ENCODE results near the gene CSN2.
A peak's percentile ranks its signal among the peaks of the same experiment; 100 is the strongest.
"Not testable (repeated sequence)": the region's sequence is repeated elsewhere in the genome, so short reads cannot be mapped to it uniquely, and the experiment has no call there.

The CSN2 gene

DNA sequence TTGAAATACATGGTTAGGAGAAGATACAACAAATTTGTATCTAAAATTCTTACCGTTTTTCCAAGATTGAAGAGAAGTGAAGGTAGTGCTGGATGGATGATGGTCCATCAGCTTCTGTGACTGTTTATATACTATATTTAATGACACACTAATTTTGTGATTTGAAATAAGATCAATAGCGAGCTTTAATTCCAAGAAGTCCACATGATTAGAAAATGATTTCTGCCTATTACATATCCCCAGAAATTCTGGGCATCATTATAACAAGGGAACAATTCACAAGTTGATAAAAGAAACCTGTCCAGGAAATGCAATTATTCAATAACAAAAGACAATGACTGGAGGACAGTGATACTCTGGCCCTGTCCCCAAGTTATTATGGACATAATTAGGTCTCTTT lies at the start of gene CSN2:
Gene CSN2 (minus strand): TSS at position 101 of the 400 bp plus-strand sequence. CDS start 4,733 bp downstream, outside the sequence.
- DNase-seq = no peak

- DNase-seq = no peak
These were observed 43.2 kb upstream of the CSN2 start for GRCh38 chr4:70008771-70009170.

GRCh38 chr4:70002507-70002906 lies 37.0 kb upstream of the CSN2 start:
- no peak for DNase-seq

DNA sequence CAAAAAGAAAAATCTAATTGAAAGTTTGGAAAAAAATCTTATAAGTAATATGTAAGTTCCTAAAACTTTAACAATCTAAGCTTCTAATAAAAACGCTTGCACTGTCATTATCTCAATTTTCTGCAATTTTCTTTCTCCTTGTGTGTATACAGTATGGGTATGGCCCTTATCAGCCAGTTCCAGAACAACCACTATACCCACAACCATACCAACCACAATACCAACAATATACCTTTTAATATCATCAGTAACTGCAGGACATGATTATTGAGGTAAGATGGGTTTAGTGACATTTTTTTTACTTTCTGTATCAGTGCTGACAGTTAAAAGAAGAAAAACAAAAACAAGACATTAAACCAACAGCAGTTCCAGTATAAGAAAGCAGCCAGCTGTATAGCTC lies 35.2 kb upstream of the CSN2 start:
- no peak for DNase-seq

- DNase-seq = no peak
These were observed 33.9 kb upstream of the CSN2 start for GRCh38 chr4:69999420-69999819.

GRCh38 chr4:69995526-69996016 lies 30.0 kb upstream of the CSN2 start, which contains the start of gene STATH:
Gene STATH (plus strand): TSS chr4:69995966. CDS start chr4:69998438, 2,472 bp downstream.
- DNase-seq = no peak

DNA sequence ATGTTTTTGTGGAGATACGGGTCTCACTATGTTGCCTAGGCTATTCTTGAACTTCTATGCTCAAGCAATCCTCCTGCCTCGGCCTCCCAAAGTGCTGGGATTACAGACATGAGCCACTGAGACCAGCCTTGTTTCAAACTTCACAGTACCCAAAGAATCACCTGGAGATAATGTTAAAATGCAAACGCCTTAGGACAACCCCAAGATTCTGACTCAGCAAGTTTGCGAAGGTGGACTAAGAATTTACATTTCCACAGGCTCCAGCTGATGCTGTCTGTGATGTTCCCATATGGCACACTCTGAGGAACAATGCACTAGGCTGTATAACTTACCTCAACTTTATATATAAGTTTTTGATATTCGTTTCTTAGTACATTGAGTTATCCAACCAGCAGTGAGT lies 29.3 kb upstream of the CSN2 start:
- DNase-seq = no peak

DNA sequence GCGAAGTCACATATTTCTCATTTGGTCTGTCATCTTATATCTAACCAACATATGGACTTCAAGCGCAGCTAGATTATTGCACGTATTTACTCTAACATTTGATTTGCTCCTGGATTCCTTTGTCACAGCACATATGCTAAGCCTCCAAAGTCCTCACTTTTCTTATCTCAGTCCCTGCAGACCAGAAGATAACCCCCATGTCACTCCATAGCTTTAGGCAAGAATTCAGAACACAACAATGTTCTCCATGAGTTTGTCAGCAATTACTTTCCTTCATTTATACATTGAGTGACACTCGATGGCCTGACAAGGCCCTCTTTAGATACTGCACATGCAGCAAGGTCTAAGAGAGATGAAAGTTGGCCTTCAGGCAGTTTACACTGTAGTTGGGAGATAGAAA lies 25.5 kb upstream of the CSN2 start:
- no peak for DNase-seq

DNA sequence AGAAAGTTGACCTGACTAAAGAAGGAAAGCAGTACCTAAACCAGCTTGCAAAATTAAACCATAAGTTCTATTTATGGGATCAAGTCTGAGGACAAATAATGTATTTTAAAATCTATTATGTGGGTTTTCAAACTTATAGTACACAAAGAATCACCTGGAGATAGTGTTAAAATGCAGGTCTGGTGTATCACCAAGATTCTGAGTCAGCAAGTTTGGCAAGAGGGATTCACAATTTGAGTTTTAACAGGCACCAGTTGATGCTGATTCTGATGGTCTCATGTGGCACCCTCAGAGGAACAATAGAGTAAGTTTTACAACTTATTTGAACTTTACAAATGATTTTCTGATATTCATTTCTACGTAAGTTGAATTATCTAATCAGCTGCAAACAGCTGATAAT lies 21.1 kb upstream of the CSN2 start:
- no peak for DNase-seq

- DNase-seq = peak in 1 of 56 donors; percentile 0
These were observed 18.5 kb upstream of the CSN2 start for GRCh38 chr4:69984030-69984443.

DNA sequence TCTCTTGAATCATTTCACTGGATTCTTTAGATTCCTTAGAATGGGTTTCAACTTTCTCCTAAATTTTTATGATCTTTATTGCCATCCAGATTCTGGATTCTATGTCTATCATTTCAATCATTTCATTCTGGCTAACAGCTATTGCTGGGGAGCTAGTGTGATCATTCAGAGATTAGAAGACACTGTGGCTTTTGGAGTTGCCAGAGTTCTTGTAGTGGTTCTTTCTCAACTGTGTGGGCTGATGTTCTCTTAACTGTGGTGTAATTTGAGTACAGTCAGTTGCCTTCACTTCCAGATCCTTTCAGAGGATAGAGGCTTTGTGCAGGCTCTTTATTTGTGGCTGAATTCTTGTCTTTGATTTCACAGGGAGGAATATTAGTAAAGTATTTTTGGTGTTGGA lies 12.1 kb upstream of the CSN2 start:
- DNase-seq = no peak

GRCh38 chr4:69974631-69975030 lies 9.1 kb upstream of the CSN2 start:
- no peak for DNase-seq

DNA sequence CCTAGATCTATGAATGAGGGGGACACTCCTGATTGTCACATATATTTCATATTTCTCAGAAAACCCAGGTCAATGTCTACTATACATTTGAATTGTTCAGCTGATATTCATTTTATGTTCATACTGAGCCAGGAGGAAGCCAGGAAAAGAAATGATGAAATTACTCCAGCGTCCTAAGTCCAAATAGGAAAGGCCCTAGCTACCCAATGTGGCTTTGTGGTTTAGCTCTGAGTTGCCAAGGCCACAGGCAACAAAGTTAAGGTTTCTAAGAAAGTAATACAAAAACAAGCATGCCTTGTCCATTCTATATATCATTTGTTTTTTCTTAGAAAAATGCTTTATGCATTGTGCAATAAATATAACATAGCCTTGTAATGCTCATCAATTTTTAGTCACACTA lies 4.5 kb upstream of the CSN2 start:
- DNase-seq = no peak

DNA sequence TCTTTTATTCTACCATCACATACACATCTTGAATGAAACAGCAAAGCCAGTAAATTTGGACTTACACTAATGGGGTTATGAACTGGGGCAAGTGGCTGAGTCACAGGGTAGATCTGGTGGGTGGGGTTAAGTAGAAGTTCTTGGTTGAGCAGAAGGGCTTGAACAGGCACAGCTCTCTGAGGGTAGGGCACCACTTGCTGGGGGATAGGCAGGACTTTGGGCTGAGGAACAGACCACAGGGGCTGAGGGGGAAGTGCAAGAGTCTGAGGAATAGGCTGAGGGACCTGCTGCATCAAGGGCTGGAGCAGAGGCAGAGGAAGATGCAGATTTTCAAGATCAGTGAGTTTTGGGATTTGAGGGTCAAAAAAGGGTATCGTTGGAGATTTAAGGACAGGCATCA lies 8.3 kb downstream of the CSN2 start:
- DNase-seq = no peak

- DNase-seq = no peak
These were observed 13.9 kb downstream of the CSN2 start for GRCh38 chr4:69951602-69952001.

- DNase-seq = no peak
These were observed 29.0 kb downstream of the CSN2 start for GRCh38 chr4:69936566-69936965.

DNA sequence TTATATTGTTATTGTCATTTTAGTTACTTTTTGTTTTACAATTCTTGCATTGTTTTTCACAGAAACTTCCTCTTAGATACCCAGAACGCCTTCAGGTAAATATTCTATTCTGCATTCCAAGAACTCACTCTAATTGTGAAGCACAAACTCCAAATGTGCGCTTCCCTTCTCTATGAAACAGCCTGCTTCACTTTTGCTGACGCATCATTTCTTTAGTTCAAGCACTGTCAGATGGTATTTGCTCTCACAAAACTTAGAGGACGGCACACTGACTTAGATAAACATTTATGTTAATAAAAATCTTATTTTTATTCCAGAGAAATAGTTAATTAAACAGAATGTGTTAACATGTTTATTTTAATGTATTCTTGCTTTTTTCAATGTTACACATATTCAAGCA lies 31.4 kb downstream of the CSN2 start:
- DNase-seq = no peak

- DNase-seq = no peak
These were observed 34.8 kb downstream of the CSN2 start, which contains the start of gene CSN1S1 for GRCh38 chr4:69930768-69931167. Gene CSN1S1 (plus strand): TSS chr4:69931068. CDS start chr4:69932556, 1,488 bp downstream.

- not testable (repeated sequence) for DNase-seq
These were observed 41.6 kb downstream of the CSN2 start for GRCh38 chr4:69923782-69924410.

DNA sequence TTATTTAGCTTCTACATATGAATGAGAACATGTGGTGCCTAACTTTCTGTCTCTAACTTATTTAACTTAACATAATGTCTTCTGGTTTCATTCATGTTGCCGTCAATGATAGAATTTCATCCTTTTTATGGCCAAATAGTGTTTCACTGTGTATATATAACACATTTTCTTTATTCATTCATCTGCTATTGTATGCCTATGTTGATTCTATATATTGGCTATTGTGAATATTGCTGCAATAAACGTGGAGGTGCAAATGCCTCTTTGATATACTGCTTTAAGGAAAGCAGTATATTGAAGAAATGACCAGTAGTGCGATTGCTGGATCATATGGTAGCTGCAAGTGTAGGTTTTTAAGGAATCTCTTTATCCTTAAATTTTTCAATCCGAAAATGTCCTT lies 44.7 kb downstream of the CSN2 start:
- DNase-seq = no peak

DNA sequence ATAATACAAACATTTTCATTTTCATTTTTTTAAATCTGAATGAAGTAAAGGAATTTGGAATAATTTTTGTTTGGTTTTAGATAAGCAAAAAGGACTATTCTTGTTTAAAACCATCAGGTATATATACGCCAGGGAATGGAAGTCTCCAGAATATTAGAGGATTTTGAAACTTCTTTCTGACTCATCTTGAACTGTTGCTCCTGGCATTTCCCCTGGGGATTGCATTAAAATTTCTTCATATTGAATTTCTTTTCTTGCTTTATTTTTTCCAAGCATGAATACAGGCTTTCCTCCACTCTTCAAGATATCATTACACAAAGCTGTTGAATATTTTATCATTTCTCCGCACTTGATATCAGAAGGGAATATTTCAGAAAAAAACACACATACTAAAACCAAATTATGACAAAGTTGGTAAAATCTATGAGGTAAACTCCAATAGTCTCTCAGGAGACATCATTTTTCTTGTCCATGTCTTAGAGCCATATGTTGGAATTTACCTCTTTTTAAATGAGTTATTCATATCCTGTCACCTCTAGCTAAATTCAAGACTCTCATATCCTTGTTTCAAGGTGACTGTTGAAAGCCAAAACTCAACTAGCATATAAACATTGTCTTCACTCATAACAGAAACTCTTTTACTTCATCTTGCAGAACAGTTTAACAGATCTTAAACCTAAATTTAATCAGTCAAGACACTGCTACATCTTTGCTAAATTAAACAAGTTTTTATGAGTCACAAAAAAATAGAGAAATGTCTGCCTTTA lies 55.3 kb downstream of the CSN2 start:
- no peak for DNase-seq

DNA sequence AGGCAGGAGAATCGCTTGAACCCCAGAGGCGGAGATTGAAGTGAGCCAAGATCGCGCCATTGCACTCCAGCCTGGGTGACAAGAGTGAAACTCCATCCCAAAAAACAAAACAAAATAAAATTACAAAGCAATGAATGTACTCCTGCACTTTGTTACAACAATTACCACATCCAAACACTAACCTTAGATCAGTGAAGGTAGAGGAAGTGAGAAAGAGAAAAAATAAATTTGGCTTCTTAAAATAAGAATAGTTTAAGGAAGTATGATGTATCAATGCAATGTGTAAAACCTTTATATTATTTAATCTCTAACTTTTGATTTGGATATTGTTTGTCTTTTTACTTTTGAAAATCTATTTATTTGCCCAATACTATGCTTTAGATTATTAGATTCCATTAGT lies 56.3 kb downstream of the CSN2 start:
- no peak for DNase-seq

DNA sequence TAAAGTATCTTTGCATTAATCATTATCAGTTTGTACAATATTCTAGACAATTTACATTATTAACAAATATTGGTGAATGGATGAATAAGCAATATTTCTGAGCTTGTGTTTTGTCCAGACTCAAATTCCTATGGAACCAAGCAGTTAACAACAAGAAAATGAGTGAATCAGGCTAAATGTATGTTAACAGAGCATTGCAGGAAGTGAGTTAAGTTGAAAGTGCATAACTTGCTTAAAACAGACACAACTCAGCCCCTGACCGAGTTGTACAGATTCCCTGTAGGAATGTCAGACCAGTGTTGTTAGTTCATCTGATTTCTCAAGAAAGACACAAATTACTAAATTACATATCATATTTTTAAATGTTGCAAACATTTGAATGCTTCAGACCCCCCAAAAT lies 58.4 kb downstream of the CSN2 start:
- no peak for DNase-seq
